ENCODE results near the gene CPT2.

Gene CPT2

GRCh38 chr1:53256511-53257453 is 60.2 kb downstream of the CPT2 start:
- no peak for DNase-seq (ENCODE audit: low read depth)
- no peak overlapping the region for H3K4me3 ChIP-seq (ENCODE audit: low read depth, low read length)

- H3K4me3 ChIP-seq (ENCODE audit: low read depth, low read length): no peak overlapping the region
- no peak for DNase-seq (ENCODE audit: low read depth)
These were observed 60.9 kb downstream of the CPT2 start for GRCh38 chr1:53257454-53258081.

GRCh38 chr1:53258216-53258615 is 61.6 kb downstream of the CPT2 start:
- no peak overlapping the region for H3K4me3 ChIP-seq (ENCODE audit: low read depth, low read length)
- DNase-seq (ENCODE audit: low read depth): no peak

- no peak for DNase-seq (ENCODE audit: low read depth)
- H3K4me3 ChIP-seq (ENCODE audit: low read depth, low read length): no peak overlapping the region
These were observed 63.3 kb downstream of the CPT2 start for GRCh38 chr1:53259932-53260331.

- no peak for DNase-seq (ENCODE audit: low read depth)
- no peak overlapping the region for H3K4me3 ChIP-seq (ENCODE audit: low read depth, low read length)
These were observed 64.1 kb downstream of the CPT2 start for GRCh38 chr1:53260631-53261247.

- DNase-seq (ENCODE audit: low read depth): no peak
- H3K4me3 ChIP-seq (ENCODE audit: low read depth, low read length): no peak overlapping the region
These were observed 65.4 kb downstream of the CPT2 start for GRCh38 chr1:53262000-53262399.
